GM18519 (cell line): ENCODE results near the gene RPL11.
"Not testable (repeated sequence)": the region's sequence is repeated elsewhere in the genome, so short reads cannot be mapped to it uniquely, and the experiment has no call there.

Experiments
- ATAC-seq: cut with Tn5 transposase; IDR thresholded peaks from one replicate; pipeline ENCODE4 v1.9.1; 2021; ENCODE audit warnings: mild to moderate bottlenecking, moderate library complexity; ENCODE audit not compliant: unreplicated experiment, low FRiP score

The RPL11 gene

GRCh38 chr1:23684415-23684814 is 7.2 kb upstream of the RPL11 start:
- no peak for ATAC-seq

GRCh38 chr1:23685197-23685596 is 6.4 kb upstream of the RPL11 start:
- not testable (repeated sequence) for ATAC-seq

- not testable (repeated sequence) for ATAC-seq
Measured at GRCh38 chr1:23687680-23688079, 3.9 kb upstream of the RPL11 start.

- ATAC-seq = not testable (repeated sequence)
Measured at GRCh38 chr1:23688281-23688680, 3.3 kb upstream of the RPL11 start.

GRCh38 chr1:23692308-23692871 is 784 bp downstream of the RPL11 start:
- no peak for ATAC-seq

- ATAC-seq = no peak
Measured at GRCh38 chr1:23693599-23693998, 2.0 kb downstream of the RPL11 start.

- no peak for ATAC-seq
Measured at GRCh38 chr1:23694371-23694770, 2.8 kb downstream of the RPL11 start.

- ATAC-seq = no peak
Measured at GRCh38 chr1:23695667-23696066, 4.1 kb downstream of the RPL11 start.

- ATAC-seq = no peak
Measured at GRCh38 chr1:23696335-23696989, 4.9 kb downstream of the RPL11 start.

GRCh38 chr1:23698466-23698865 is 6.9 kb downstream of the RPL11 start:
- no peak for ATAC-seq

- ATAC-seq = no peak
Measured at GRCh38 chr1:23699280-23700179, 7.9 kb downstream of the RPL11 start.

- no peak for ATAC-seq
Measured at GRCh38 chr1:23701310-23701709, 9.7 kb downstream of the RPL11 start.

GRCh38 chr1:23701996-23702395 is 10.4 kb downstream of the RPL11 start:
- ATAC-seq = no peak

- no peak for ATAC-seq
Measured at GRCh38 chr1:23704834-23705495, 13.4 kb downstream of the RPL11 start.

GRCh38 chr1:23709229-23709628 is 17.6 kb downstream of the RPL11 start:
- no peak for ATAC-seq

GRCh38 chr1:23718482-23718881 is 26.9 kb downstream of the RPL11 start:
- no peak for ATAC-seq

GRCh38 chr1:23719162-23719820 is 27.7 kb downstream of the RPL11 start:
- ATAC-seq = no peak

GRCh38 chr1:23720256-23720995 is 28.8 kb downstream of the RPL11 start:
- ATAC-seq = no peak

GRCh38 chr1:23722652-23723051 is 31.0 kb downstream of the RPL11 start:
- no peak for ATAC-seq

- ATAC-seq = no peak
Measured at GRCh38 chr1:23726686-23727085, 35.1 kb downstream of the RPL11 start.
